Suppressor macrophage treated with lipopolysaccharide for 1 hour (primary cell): ENCODE measurements around the gene UGT3A1.

ENCODE experiments used
- DNase-seq, 3 donors: peaks; one replicate each; pipeline ENCODE4 v3.0.0-alpha.2; 2020 to 2022

UGT3A1 gene

DNA sequence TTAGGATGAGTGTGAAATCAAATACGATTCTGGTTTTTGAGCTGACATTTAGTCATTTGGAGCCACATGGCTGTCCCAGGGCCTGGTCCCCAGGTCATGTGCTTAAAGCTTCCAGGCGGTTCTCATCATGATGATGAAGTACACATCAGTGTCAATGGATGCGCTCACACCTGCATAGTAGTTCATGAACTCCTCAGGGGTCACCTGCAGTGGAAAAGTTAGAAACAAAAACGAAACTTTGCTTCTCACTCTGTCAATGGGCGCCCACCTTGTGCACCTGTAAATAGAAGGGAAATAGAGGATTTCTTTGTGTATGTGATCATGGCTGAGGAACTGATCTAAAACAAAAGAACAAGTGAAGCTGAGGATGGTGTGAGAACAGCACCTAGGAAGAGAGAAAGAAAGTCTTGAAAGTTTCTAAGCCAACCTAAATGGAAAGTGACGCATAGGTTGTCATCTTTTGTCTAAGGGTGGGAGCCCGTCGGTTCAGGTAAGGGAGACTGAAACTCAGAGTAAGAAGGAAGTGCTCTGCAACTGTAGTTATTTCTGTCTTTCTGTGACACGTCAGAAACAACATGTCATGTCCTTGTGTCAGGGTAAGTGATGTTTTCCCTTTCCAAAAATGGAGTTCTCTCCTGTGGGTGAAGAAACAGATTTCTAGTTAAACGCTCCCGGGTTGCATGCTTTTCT lies 86.6 kb downstream of the UGT3A1 start:
- DNase-seq = no peak

DNA sequence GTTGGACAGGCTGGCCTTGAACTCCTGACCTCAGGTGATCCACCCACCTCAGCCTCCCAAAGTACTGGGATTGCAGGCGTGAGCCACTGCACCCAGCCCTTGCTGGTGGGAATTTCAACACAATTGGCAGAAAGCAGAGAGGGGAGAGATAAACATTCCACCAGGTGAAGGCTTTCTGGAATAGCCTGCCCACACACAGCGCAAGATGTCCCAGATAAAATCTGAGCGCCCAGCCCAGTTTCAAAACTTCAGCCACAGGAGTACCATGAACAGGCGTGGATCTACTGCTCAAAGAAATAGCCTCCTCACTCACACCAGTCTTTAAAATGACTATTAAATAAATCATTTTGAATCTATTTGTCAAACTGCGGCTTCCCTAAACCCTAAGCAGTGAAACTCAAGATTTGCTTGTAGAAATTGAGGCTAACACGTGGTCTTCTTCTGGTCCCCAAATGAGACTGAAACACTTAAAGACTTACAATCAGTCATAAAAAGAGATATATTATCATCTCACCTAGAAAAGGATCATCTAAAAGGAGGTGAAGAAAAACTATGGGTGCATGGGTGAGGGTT lies 87.5 kb downstream of the UGT3A1 start:
- DNase-seq = no peak

DNA sequence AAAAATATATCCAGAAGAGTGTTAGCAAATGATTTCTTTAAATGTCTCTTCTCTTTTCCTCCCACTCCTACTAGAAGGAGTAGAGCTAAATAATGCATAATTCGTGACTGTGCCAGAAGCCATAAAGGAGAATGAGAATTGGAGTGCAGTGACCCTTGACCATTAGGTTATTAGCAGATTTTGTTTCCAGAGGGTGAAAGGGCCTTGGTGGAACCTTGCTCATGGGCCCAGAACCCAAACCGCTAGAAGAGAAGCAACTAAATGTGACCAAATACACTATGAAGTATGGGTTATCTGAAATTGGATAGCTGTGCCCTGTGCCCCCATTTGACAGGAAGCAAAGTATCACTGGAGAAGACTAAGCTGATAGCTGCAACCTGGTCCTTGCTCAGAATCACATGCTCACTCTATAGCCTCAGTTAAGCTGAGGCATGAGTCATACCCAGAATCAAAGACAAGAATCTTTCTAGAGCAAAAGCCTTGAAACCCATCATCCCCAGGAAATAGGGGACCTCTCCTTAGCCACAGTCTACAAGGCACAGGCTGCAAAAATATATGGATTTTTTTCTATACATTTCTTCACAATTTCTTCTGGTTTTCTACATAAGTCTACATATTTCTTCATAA lies 89.0 kb downstream of the UGT3A1 start:
- DNase-seq = peak in 2 of 3 donors; percentile 35 to 39
